Gastrocnemius medialis (tissue), 4 donors: ENCODE results near the gene SLC25A2. TPM values are rescaled to one million over a fixed set of nuclear protein-coding genes. Genes with fewer than 3 reads are reported as not detected.
"Not testable (repeated sequence)": the region's sequence is repeated elsewhere in the genome, so short reads cannot be mapped to it uniquely, and the experiment has no call there.

ENCODE experiments used
- ATAC-seq, 2 donors: fragments of 150-250 bp; one replicate each; pipeline ENCODE4 v1.9.1; 2016
- DNase-seq, 2 donors: peaks; one replicate each; pipeline ENCODE4 v3.0.0-alpha.2; 2019
- H3K27ac ChIP-seq, 4 donors: fragments of 200-600 bp; sonication (generic); 1 replicate in 1 of 4; 2 replicates in 3 of 4; pipeline ENCODE4 v1.5.1; 2016 to 2018; ENCODE audit warnings: mild to moderate bottlenecking in 2 of 4, moderate library complexity in 1 of 4
- H3K27me3 ChIP-seq, 3 donors: fragments of 200-600 bp; sonication (generic) in 2 of 3; 1 replicate in 1 of 3; 2 replicates in 2 of 3; pipeline versions ENCODE4 v1.5.1 to v1.6.0; 2016 to 2019; ENCODE audit warnings: mild to moderate bottlenecking in 1 of 3, moderate library complexity in 1 of 3
- H3K36me3 ChIP-seq, 2 donors: fragments of 200-600 bp; sonication (generic) in 1 of 2; one replicate each; pipeline ENCODE4 v1.5.1; 2017 to 2018
- H3K4me1 ChIP-seq, 2 donors: fragments of 200-600 bp; sonication (generic) in 1 of 2; one replicate each; pipeline ENCODE4 v1.5.1; 2016 to 2017; ENCODE audit warnings: mild to moderate bottlenecking in 2 of 2
- H3K4me3 ChIP-seq, 4 donors: fragments of 200-600 bp; sonication (generic) in 3 of 4; 1 replicate in 1 of 4; 2 replicates in 3 of 4; pipeline ENCODE4 v1.5.1; 2016 to 2019; ENCODE audit warnings: mild to moderate bottlenecking in 2 of 4
- H3K9me3 ChIP-seq, 3 donors: fragments of 200-600 bp; sonication (generic) in 2 of 3; 1 replicate in 1 of 3; 2 replicates in 2 of 3; pipeline ENCODE4 v1.5.1; 2016 to 2019
- POLR2A ChIP-seq, 2 donors: fragments of 450-650 bp; IDR thresholded peaks; one replicate each; pipeline ENCODE4 v1.6.1; 2017; ENCODE audit warnings: antibody characterized with exemption in 2 of 2, mild to moderate bottlenecking in 2 of 2, moderate library complexity in 2 of 2
- in situ Hi-C, 4 donors: fragments of 200-750 bp; cut with MboI; loops; one replicate each; pipeline versions ENCODE4 v1.15.0 to v1.8.0; 2017; ENCODE audit warnings: low sequenced_read_pairs in 4 of 4
- intact Hi-C: fragments of 100-400 bp; cut with DNase I; formaldehyde crosslinking; loops from one replicate; pipeline ENCODE4 v1.15.1; 2023; ENCODE audit warnings: low total_unique reads
- total RNA-seq, 4 donors: library from RNA; depleted of rRNA; stranded (reverse); fragments of >200 nt; gene quantifications; one replicate each; pipeline versions ENCODE4 v1.1.0 to v1.2.3, GENCODE V29; 2016
- TF ChIP-seq, protein P1 (sequence below), 5 experiments: fragments of 450-650 bp in 3 of 5; fragments of 200-600 bp in 2 of 5; sonication (generic) in 2 of 5; IDR thresholded peaks in 4 of 5; conservative IDR thresholded peaks in 1 of 5; 1 replicate in 4 of 5; 2 replicates in 1 of 5; pipeline ENCODE4 v1.5.1; 2016 to 2019; ENCODE audit warnings: antibody characterized with exemption in 5 of 5, mild to moderate bottlenecking in 3 of 5, moderate library complexity in 3 of 5

SLC25A2 gene
- total RNA-seq, 4 donors from 2014 or later = 0.49 TPM; not detected in 3

DNA sequence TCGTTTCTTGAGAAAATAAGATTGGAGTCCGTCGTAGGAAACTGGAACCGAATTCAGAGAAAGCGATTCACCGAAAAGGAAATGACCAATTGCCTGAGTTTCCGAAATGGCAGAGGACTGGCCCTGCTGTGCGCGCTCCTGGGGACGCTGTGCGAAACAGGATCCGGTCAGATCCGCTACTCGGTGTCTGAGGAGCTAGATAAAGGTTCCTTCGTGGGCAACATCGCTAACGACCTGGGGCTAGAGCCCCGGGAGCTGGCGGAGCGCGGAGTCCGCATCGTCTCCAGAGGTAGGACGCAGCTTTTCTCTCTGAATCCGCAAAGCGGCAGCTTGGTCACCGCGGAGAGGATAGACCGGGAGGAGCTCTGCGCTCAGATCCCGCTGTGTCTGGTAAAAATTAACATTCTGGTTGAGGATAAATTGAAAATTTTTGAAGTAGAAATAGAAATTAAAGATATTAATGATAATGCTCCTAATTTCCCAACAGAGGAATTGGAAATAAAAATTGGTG lies 40.2 kb upstream of the SLC25A2 start:
- Histone ChIP-seq H3K27ac (peak overlapping the region; percentile 56 to 73 (median 63)), H3K4me3 (peak overlapping the region; percentile 34 to 57 (median 44))

DNA sequence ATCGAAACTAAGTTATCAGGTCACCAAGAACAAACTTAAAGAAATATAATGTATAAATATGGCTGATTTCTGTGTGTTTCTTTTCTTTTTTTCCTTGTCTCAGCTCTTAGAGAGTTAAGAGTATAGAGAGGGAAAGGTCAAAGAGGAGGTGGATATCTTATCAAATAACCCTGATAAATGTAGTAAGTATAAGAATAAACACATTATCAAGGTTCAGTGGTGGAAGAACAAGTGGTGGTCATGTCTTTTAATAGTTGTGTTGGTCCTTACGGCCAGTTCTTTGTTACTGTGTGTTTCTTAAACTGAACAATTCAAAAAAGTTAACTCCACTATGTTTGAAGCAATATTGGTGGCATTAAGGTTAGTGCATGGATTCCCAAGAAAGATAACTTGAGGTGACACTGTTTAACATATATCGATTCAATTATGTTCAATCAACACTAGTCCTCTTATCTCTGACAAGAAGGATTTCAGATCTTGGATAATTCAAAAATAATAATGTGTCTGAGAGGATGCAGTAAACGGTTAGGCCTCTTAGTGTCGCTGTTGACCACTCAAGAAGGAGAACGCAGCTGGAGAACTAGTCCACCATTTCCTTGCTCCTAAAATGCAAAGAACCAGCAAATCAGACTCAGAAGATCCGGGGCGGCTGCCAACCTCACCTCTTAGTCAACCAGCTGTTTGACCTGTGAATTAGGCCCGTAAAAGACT lies 39.5 kb upstream of the SLC25A2 start, which contains the start of gene PCDHGA3:
TSS of gene PCDHGA3 (plus strand) at position 588 of the 711 bp plus-strand sequence. CDS start 205 bp downstream, outside the sequence.
- in situ Hi-C loops = loop anchor here in 1 of 4 donors (10.0 kb wide), 1 partner anchor 221 kb away; no protein-coding TSS in a partner anchor
- peaks cover 0 to 25% (median 0%) of the 10 kb centered on the region in 3 donors for H3K9me3 ChIP-seq
- H3K36me3 ChIP-seq = no peaks in the 10 kb centered on the region
- intact Hi-C loops = no loop called here
- H3K27me3 ChIP-seq = peaks cover 4 to 13% (median 8%) of the 10 kb centered on the region in 3 donors
- DNase-seq (no peak), ATAC-seq (peak; percentile 12 to 76)
- H3K4me1 ChIP-seq = no peaks in the 10 kb centered on the region
- peak within 1 kb of the TSS; percentile 56 to 73 (median 63) for H3K27ac ChIP-seq
- H3K4me3 ChIP-seq = peak within 1 kb of the TSS; percentile 34 to 57 (median 44)
- TF ChIP-seq, protein P1, sequence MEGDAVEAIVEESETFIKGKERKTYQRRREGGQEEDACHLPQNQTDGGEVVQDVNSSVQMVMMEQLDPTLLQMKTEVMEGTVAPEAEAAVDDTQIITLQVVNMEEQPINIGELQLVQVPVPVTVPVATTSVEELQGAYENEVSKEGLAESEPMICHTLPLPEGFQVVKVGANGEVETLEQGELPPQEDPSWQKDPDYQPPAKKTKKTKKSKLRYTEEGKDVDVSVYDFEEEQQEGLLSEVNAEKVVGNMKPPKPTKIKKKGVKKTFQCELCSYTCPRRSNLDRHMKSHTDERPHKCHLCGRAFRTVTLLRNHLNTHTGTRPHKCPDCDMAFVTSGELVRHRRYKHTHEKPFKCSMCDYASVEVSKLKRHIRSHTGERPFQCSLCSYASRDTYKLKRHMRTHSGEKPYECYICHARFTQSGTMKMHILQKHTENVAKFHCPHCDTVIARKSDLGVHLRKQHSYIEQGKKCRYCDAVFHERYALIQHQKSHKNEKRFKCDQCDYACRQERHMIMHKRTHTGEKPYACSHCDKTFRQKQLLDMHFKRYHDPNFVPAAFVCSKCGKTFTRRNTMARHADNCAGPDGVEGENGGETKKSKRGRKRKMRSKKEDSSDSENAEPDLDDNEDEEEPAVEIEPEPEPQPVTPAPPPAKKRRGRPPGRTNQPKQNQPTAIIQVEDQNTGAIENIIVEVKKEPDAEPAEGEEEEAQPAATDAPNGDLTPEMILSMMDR (IDR thresholded peaks at IDR 0.05 in 4 of 5, conservative IDR thresholded peaks at IDR 0.05 in 1 of 5) = peak in 4 of 5 experiments; percentile 29 to 46 (median 44)
- no peak for TF ChIP-seq POLR2A (IDR thresholded peaks at IDR 0.05)

More for the DNA sequence above, 40.2 kb upstream of the SLC25A2 start:
- Histone ChIP-seq H3K36me3 (no peaks in the 10 kb centered on the region), H3K4me1 (no peaks in the 10 kb centered on the region), H3K9me3 (peaks cover 0 to 21% (median 0%) of the 10 kb centered on the region in 3 donors), H3K27me3 (peaks cover 4 to 13% (median 8%) of the 10 kb centered on the region in 3 donors)
- in situ Hi-C loops = loop anchor here in 1 of 4 donors (10.0 kb wide), 1 partner anchor 221 kb away; no protein-coding TSS in a partner anchor
- ATAC-seq (peak; percentile 36 to 60), DNase-seq (no peak)
- TF ChIP-seq, protein P1 (IDR thresholded peaks at IDR 0.05 in 4 of 5, conservative IDR thresholded peaks at IDR 0.05 in 1 of 5) = no peak
- no peak for TF ChIP-seq POLR2A (IDR thresholded peaks at IDR 0.05)
- intact Hi-C loops = no loop called here

DNA sequence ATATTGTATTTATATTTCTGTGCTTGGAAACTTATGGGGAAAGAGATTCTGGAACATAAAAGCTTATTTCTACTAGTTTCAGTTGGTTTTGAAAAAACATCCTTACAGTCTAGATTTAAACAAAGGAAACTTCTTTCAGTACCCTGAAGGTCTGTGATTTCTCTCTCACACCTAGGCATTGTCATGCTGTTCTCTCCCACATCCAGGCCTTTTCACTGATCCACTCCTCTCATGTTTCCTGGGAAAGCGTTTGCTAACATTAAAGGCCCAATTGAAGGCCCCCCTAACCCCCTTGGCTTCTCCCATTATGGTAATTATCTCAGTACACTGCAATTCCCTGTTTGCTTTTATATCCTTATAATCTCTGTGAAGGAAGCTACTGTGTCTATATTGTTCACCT lies 38.9 kb upstream of the SLC25A2 start:
- no peak overlapping the region for H3K4me3 ChIP-seq
- peaks cover 0 to 25% (median 0%) of the 10 kb centered on the region in 3 donors for H3K9me3 ChIP-seq
- in situ Hi-C loops (loop anchor here in 1 of 4 donors (10.0 kb wide), 1 partner anchor 222 kb away; no protein-coding TSS in a partner anchor), intact Hi-C loops (no loop called here)
- DNase-seq (no peak), ATAC-seq (no peak)
- peaks cover 7 to 17% (median 8%) of the 10 kb centered on the region in 3 donors for H3K27me3 ChIP-seq
- no peaks in the 10 kb centered on the region for H3K4me1 ChIP-seq
- TF ChIP-seq, protein P1 (IDR thresholded peaks at IDR 0.05 in 4 of 5, conservative IDR thresholded peaks at IDR 0.05 in 1 of 5) = no peak
- TF ChIP-seq POLR2A (IDR thresholded peaks at IDR 0.05) = no peak
- H3K36me3 ChIP-seq = no peaks in the 10 kb centered on the region
- H3K27ac ChIP-seq = peak overlapping the region in 2 of 4 donors; percentile 8 to 15

DNA sequence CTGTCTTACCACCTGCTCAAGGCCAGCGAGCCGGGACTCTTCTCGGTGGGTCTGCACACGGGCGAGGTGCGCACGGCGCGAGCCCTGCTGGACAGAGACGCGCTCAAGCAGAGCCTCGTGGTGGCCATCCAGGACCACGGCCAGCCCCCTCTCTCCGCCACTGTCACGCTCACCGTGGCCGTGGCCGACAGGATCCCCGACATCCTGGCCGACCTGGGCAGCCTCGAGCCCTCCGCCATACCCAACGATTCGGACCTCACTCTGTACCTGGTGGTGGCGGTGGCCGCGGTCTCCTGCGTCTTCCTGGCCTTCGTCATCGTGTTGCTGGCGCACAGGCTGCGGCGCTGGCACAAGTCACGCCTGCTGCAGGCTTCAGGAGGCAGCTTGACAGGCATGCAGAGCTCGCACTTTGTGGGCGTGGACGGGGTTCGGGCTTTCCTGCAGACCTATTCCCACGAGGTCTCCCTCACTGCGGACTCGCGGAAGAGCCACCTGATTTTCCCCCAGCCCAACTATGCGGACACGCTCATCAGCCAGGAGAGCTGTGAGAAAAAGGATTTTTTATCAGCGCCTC lies 37.0 kb upstream of the SLC25A2 start:
- H3K27ac ChIP-seq, DNase-seq, ATAC-seq, H3K4me3 ChIP-seq, H3K36me3 ChIP-seq, intact Hi-C loops, H3K4me1 ChIP-seq: not testable (repeated sequence)
- H3K27me3 ChIP-seq = peaks cover 5 to 17% (median 8%) of the 10 kb centered on the region in 3 donors
- peaks cover 0 to 25% (median 0%) of the 10 kb centered on the region in 3 donors for H3K9me3 ChIP-seq
- in situ Hi-C loops = loop anchor here in 1 of 4 donors (10.0 kb wide), 1 partner anchor 224 kb away; no protein-coding TSS in a partner anchor
